ENCODE measurements around the gene VPS72. TPM values are rescaled to one million over a fixed set of nuclear protein-coding genes. Genes with fewer than 3 reads are reported as not detected.

VPS72 gene
- total RNA-seq, 1 experiment from 2014 or later = 108 TPM

DNA sequence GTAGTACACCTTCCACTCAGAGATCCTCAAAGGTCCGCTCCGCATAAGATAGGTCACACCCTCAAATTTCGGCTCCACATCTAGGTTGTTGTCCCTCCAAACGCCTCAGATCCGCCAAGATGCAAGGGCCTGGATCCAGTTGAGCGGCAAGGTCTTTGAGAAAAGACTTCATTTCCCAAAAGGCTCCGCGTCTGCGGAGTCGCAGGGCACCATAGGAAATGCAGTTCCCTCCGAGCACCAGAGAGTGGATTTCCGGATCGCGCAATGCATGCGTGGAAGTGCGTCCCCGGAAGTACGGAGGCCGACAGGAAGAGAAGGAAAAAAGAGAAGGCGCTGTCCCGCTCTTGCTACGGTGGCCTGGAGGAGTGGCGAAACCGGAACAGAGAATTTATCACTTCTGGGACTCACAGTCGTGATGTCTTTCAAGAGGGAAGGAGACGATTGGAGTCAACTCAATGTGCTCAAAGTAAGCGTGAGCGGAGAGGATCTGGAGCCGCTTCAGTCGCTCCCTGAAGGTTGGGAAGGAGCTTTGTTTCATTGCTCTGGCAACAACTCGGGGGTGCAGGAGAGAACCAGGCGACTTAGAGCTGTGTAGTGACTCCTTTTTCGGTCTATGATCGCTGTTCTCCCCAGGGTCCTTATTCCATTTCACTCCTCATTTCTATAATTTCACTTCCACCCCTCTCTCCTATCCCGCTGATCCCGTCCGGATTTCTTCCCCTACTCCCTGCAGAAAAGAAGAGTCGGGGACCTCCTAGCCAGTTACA lies 24.1 kb downstream of the VPS72 start, which contains the start of the genes LYSMD1 and SCNM1:
Gene LYSMD1, minus strand, starts transcription at position 165 of the 767 bp plus-strand sequence. CDS start 644 bp downstream, outside the sequence.
Gene SCNM1, plus strand, starts transcription at position 407 of the 767 bp plus-strand sequence. Its CDS starts 9 bp downstream, at position 416.
- TF ChIP-seq CTCF (IDR thresholded peaks at IDR 0.05; ENCODE audit: unreplicated experiment) = no peak
- ChIA-PET CTCF (interaction anchor here (0.5 to 2.4 kb wide), 7 partner anchors 9 to 142 kb away, joined by 3 to 12 read pairs (median 4); partner anchors contain the start of genes TNFAIP8L2 and VPS72), POLR2A (interaction anchor here (0.6 to 4.8 kb wide), 40 partner anchors 8 to 792 kb away, joined by 3 to 91 read pairs (median 4); partner anchors contain the start of genes C1orf56, MINDY1, PI4KB and PIP5K1A)
- Mint-ChIP-seq H3K27me3 (ENCODE audit: insufficient read depth, unreplicated experiment) (no peaks in the 10 kb centered on the region), H3K27ac (ENCODE audit: low read depth, unreplicated experiment) (peak within 1 kb of the TSS; percentile 97), H3K9me3 (ENCODE audit: unreplicated experiment) (no peaks in the 10 kb centered on the region), H3K4me3 (ENCODE audit: unreplicated experiment) (peak within 1 kb of the TSS; percentile 87), H3K4me1 (ENCODE audit: insufficient read depth, unreplicated experiment) (peaks cover 25% of the 10 kb centered on the region), H3K36me3 (ENCODE audit: insufficient read depth, unreplicated experiment) (peaks cover 40% of the 10 kb centered on the region)
- TSS peak; percentile 72 for BruUV-seq (replicated peaks)
- intact Hi-C loops (cut with micrococcal nuclease) = no loop called here
- DNase-seq (ENCODE audit: unreplicated experiment) = peak; percentile 100

DNA sequence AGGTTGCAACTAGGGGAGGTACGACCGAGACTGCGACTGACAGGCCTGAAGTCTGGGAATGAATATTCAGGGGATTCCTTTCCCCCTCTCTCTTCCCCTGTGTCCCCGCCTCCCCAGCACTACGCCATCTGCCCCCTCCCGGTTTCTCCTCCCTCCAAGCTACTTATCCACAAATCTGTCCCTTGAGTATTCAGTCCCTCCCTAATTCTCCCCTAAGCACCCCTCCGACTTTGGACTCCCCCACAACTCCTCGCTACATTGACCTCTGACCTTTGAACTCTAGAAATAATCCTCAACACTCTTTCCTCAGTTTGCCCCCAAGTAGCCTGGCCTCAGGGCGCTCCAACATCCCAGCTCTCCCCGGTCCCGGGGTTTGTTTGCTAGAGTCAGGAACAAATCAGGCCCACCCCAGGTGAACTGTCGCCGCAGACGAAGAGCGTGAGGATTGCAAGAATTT lies 24.7 kb downstream of the VPS72 start:
- Mint-ChIP-seq H3K27ac (ENCODE audit: low read depth, unreplicated experiment) (peak overlapping the region; percentile 97), H3K9me3 (ENCODE audit: unreplicated experiment) (no peaks in the 10 kb centered on the region), H3K36me3 (ENCODE audit: insufficient read depth, unreplicated experiment) (peaks cover 46% of the 10 kb centered on the region), H3K27me3 (ENCODE audit: insufficient read depth, unreplicated experiment) (no peaks in the 10 kb centered on the region), H3K4me1 (ENCODE audit: insufficient read depth, unreplicated experiment) (peaks cover 25% of the 10 kb centered on the region), H3K4me3 (ENCODE audit: unreplicated experiment) (peak overlapping the region; percentile 87)
- no peak for TF ChIP-seq CTCF (IDR thresholded peaks at IDR 0.05; ENCODE audit: unreplicated experiment)
- intact Hi-C loops (cut with micrococcal nuclease) = no loop called here
- TSS peak; percentile 44 for BruUV-seq (replicated peaks)
- peak; percentile 32 for DNase-seq (ENCODE audit: unreplicated experiment)
- ChIA-PET CTCF (interaction anchor here (0.7 to 2.4 kb wide), 5 partner anchors 9 to 25 kb away, joined by 3 to 12 read pairs (median 4); partner anchors contain the start of genes TMOD4, TNFAIP8L2 and VPS72), POLR2A (interaction anchor here (0.6 to 4.8 kb wide), 20 partner anchors 9 to 284 kb away, joined by 3 to 91 read pairs (median 4); partner anchors contain the start of genes C1orf56, GABPB2, MINDY1 and PSMD4)

DNA sequence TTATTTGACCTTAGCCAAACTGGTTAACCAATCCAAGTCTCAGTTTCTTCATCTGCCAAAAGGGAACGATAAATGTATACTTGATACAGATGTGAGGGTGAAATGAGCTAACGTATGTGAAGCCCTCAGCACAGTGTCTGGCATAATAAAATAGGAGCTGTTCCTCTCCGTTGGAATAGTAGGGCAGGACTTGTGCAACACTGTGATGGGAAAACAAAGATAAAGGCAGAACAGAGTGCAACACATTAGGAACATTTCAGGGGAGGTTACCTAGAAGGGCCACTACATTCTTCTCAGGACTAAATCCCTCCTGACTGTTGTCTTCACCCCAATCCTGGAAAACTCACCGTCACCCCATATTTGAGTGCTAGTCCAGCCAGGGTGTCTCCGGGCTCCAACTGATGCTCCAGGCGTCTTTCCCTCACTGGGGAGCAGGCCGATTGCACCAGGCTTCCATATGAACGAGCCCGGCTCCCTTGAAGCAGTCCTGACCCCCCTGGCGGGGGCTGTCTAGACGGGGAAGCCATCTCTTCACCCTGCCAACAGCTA lies 25.2 kb downstream of the VPS72 start:
- H3K9me3 Mint-ChIP-seq (ENCODE audit: unreplicated experiment) = no peaks in the 10 kb centered on the region
- CTCF ChIA-PET = interaction anchor here (0.6 to 2.4 kb wide), 7 partner anchors 8 to 54 kb away, joined by 3 to 12 read pairs (median 4); partner anchors contain the start of genes TMOD4, TNFAIP8L2 and VPS72
- H3K27ac Mint-ChIP-seq (ENCODE audit: low read depth, unreplicated experiment) = peak overlapping the region; percentile 97
- POLR2A ChIA-PET = interaction anchor here (0.6 to 4.8 kb wide), 18 partner anchors 8 to 284 kb away, joined by 3 to 91 read pairs (median 4); partner anchors contain the start of genes C1orf56, GABPB2, MINDY1 and PSMD4
- no peaks in the 10 kb centered on the region for H3K27me3 Mint-ChIP-seq (ENCODE audit: insufficient read depth, unreplicated experiment)
- peak overlapping the region; percentile 87 for H3K4me3 Mint-ChIP-seq (ENCODE audit: unreplicated experiment)
- TF ChIP-seq CTCF (IDR thresholded peaks at IDR 0.05; ENCODE audit: unreplicated experiment) = no peak
- no TSS peak for BruUV-seq (replicated peaks)
- intact Hi-C loops (cut with micrococcal nuclease) = no loop called here
- peaks cover 50% of the 10 kb centered on the region for H3K36me3 Mint-ChIP-seq (ENCODE audit: insufficient read depth, unreplicated experiment)
- peaks cover 25% of the 10 kb centered on the region for H3K4me1 Mint-ChIP-seq (ENCODE audit: insufficient read depth, unreplicated experiment)
- no peak for DNase-seq (ENCODE audit: unreplicated experiment)
